T1000 (cell line): ENCODE measurements around the gene TKT.
A peak's percentile ranks its signal among the peaks of the same experiment; 100 is the strongest.

Experiments used
- DNase-seq: peaks from one replicate; lab custom pipeline; 2025; ENCODE audit warnings: mixed read lengths; lab: John Stamatoyannopoulos, UW

The TKT gene

GRCh38 chr3:53224536-53224935 is 31.3 kb downstream of the TKT start:
- DNase-seq, result no peak

DNA sequence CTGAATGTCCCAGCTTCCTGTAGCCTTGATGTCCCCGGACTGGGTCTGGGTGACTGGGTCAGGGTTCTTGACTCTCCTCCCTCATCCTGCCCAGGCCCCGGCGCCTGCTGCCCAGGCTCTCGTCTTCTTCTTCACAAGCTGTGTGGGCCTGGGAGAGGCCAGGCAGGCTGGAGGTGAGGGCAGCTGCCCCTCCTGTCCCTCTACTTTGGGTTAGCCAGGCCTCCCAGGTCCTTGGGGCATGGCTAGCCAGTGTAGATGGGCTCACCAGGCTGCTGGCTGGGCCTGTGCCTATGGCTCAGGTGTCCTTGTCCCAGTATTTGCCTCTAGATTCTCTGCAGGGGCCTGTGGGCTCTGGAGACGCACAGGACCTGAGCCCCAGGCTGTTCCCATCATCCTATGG is 31.8 kb downstream of the TKT start:
- no peak for DNase-seq

- DNase-seq, result no peak
These were observed 32.3 kb downstream of the TKT start for GRCh38 chr3:53223541-53223966.

- DNase-seq, result no peak
These were observed 32.8 kb downstream of the TKT start for GRCh38 chr3:53223025-53223424.

GRCh38 chr3:53222183-53222901 is 33.5 kb downstream of the TKT start:
- no peak for DNase-seq

DNA sequence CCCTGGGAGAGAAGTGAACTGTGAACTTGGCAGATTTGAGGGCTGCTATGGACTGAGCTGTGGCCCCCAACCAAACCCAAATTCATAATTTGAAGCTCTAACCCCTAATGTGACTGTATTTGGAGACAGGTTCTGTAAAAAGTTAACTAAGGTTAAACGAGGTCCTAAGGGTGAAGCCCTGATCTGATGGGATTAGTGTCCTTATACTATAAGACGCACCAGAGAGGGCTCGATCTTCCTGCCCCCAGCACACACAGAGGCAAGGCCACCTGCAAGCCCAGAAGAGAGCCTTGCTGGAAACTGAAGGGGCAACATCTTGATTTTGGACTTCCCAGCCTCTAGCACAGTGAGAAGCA is 34.0 kb downstream of the TKT start:
- DNase-seq, result no peak

- DNase-seq, result no peak
These were observed 34.5 kb downstream of the TKT start for GRCh38 chr3:53221345-53221744.

- peak; percentile 70 for DNase-seq
These were observed 35.8 kb downstream of the TKT start for GRCh38 chr3:53219895-53220483.

DNA sequence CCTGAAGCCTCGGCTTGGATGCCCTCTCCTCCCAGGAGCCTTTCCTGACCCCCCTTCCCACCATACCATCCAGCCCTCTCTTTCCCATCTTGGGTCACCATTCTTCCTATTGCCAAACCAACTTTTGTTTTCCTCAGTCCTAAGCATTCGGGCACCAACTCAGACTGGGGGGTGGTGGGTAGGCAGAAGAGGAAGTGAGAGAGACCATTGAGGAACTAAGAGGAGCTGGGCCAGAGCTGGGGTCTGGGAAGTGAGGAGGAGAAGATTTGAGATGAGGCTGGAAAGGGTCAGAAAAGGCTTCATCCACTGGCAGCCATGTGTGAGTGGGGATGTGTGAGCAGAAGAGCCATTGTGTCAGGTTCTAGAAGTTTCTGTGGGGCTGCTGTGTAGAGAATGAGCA is 37.7 kb downstream of the TKT start:
- no peak for DNase-seq

DNA sequence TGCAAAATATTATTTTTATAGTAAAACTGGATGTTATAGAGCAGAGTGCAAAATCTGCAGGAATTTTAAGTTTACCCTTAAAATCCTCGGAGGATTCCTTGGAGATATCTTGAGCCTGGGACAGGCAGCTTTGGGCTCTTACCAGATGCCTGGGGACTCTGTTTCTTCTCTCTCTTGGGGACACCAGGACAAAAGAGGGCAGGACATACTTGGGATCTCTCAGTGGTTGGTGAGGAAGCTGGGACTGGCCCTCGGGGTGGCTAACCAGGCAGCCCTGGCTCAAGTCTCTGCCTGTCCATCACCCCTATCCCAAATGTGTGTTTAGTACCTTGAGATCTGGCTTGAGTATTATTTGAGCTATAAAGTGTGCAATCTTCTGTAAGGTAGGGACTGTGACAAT is 38.6 kb downstream of the TKT start:
- DNase-seq, result no peak

DNA sequence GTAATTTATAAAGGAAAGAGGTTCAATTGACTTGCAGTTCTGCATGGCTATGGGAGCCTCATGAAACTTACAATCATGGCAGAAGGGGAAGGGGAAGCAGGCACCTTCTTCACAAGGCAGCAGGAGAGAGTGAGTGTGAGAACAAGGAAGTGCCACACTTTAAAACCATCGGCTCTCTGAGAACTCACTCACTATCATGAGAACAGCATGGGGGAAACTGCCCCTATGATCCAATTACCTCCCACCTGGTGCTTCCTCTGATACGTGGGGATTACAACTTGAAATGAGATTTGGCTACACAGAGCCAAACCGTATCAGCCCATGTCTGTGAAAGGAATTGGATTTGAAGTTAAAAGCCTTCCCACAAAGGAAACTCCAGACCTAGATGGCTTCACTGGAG is 39.1 kb downstream of the TKT start:
- DNase-seq, result no peak

DNA sequence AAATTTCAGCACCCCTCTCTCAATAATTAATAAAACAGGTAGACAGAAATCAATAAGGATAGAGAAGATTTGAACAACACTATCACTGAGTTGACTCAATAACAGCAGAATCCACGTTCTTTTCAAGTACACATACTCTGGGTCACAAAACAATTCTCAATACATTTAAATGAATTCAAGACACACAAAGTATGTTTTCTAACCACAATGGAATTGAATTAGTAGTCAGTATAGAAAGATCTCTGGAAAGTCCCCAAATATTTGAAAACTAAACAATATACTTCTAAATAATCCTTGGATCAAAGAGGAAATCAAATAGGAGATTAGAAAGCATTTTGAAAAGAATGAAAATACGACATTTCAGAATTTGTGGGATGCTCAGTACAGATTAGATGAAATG is 40.0 kb downstream of the TKT start:
- DNase-seq, result no peak

GRCh38 chr3:53213276-53213675 is 42.5 kb downstream of the TKT start:
- DNase-seq, result no peak

DNA sequence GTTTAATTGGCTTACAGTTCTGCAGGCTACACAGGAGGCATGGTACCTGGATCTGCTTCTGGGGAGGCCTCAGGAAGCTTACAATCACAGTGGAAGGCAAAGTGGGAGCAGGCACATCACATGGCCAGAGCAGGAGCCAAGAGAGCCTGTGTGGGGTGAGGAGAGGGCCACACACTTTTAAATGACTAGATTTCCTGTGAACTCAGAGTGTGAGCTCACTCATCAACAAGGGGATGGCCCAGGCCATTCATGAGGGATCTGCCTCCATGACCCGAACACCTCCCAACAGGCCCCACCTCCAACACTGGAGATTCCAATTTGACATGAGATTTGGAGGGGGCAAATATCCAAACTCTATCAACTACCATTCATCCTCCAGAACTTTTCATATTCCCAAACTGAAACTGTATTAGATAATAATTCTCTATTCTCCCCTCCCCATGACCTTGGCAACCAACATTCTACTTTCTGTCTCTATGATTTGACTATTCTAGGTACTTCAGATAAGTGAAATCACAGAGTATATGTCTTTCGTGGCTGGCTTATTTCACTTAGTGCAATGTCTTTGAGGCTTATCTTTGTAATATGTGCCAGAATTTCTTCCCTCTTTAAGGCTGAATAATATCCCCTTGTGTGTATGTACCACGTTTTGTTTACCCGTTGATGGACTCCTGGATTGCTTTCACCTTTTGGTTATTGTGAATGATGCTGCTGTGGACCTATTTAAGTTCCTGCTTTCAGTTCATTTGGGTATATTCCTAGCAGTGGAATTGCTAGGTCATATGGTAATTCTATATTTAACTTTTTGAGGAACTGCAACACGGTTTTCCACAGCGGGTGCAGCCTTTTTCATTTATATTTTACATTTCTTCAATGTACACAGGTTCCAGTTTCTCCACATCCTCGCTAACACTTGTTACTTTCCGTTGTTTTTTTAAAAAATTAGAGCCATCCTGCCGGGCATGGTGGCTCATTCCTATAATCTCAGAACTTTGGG is 43.8 kb downstream of the TKT start:
- no peak for DNase-seq

- DNase-seq, result no peak
These were observed 53.3 kb downstream of the TKT start for GRCh38 chr3:53202331-53203015.

DNA sequence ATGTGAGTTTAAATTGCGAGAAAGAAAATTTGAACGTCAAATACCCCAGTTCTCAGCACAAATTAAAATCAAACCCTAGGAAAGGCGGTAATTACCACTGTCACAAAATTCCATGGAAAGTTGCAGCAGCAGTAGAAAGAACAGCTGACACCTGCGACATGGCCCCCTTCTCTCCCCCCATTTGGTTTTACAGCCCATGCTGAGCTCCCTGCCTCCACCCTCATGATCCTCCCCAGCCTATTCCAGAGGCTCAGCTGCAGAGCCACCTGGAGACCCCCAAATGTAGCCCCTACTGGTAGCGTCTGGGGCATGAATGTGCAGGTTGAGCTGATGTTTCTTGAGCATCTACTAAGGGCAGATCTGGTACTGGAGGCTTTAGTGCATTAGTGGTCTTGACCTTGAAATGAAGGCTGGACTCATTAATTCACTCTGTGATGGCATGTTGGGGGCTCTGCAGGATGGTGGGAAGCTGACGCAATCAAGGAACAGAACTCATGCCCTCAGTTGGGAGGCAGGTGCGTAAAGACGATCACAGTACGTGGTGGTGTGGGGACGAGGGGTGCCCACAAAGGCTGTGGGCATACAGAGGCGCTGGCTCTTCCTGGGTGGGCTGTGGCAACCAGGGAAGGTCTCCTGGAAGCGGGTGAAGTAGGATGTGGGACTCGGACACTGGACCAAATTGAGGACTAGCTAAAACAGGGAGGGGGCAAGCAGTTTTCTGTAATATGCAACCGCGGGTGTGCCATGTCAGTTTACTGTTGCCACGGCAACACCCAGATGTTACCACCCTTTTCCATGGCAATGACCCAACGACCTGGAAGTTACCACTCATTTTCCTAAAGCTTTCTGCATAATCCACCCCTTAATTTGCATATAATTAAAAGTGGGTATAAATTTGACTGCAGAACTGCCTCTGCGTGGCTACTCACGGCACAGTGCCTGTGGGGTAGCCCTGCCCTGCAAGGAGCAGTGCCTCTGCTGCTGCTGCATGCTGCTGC is 55.0 kb downstream of the TKT start:
- DNase-seq, result no peak

DNA sequence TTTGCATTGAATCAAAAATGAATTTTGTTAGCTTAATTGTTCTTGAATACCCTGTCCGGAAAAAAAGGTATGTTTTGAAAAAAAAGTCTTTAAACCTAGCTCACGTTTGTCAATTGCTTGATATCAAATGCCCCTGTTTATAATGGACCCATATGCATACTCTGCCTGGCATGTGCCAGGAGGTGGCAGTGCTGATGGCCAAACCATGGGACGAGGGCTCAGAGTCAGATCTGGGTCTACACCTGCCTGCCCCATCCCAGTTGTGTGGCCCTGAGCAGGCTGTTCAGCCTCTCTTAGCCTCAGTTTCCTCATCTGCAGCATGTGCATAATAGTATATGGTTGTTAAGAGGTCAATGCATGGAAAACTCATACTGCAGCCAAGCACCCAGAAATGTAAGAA is 56.0 kb downstream of the TKT start:
- no peak for DNase-seq

GRCh38 chr3:53198996-53199395 is 56.8 kb downstream of the TKT start:
- no peak for DNase-seq

DNA sequence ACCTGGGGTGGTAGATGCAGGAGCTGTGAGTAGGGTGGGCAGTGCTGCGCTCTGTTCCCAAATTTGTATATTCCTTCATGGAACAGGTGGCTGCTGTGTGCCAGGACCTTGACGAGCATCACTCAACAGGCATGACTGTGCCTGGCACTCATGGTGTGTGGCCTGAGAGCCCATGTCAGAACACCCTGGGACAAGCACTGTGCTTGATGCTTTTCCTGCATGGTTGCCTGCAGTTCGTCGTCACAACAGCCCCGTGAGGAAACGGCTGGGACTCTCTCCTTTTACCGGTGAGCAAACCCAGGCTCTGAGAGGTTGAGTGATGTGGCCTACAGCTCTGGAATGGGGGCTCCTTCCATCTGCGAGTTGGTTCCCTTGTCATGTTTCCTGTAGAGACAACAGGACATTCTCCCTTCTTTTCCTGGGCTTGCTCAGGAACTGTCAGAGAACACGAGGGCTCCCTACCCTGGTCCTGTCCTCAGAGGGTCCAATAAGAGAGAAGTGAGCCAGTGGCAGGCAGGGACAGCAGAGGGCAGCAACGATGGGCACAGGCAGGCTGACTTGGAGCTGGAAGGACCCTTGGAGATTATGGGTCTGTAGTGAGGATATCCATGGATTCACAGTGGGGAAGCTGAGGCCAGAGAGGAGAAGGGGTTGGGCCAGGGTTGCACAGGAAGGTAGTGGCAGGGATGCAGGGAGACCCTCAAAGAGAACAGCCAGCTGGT is 57.4 kb downstream of the TKT start:
- DNase-seq, result no peak
